Activated CD4-positive, alpha-beta T cell treated with anti-CD3 and anti-CD28 coated beads, Interleukin-2, Interleukin-6, amounts not matched to agents 100 ng/mL and 50 ng/mL, durations not matched to agents 16 hours and 8 hours (primary cell): Measurements from ENCODE around the gene DMRTC2.

Experiments
- DNase-seq: peaks from one replicate; pipeline ENCODE4 v3.0.0-alpha.2; 2020

DMRTC2 gene

GRCh38 chr19:41845001-41845050 is at the start of gene DMRTC2:
DMRTC2 (plus strand) TSS chr19:41845042; CDS start chr19:41847429, 2,387 bp downstream.
- DNase-seq, result no peak

- no peak for DNase-seq
Measured at GRCh38 chr19:41796362-41796761, 48.5 kb upstream of the DMRTC2 start, which contains the start of gene CEACAM3. CEACAM3 (plus strand) TSS chr19:41796587; CDS start chr19:41796678, 91 bp downstream.

GRCh38 chr19:41796901-41797300 is 47.9 kb upstream of the DMRTC2 start:
- DNase-seq, result no peak

GRCh38 chr19:41799444-41800000 is 45.3 kb upstream of the DMRTC2 start:
- DNase-seq, result no peak

GRCh38 chr19:41801031-41801430 is 43.8 kb upstream of the DMRTC2 start:
- no peak for DNase-seq

- no peak for DNase-seq
Measured at GRCh38 chr19:41801792-41802211, 43.0 kb upstream of the DMRTC2 start.

- no peak for DNase-seq
Measured at GRCh38 chr19:41802770-41803169, 42.1 kb upstream of the DMRTC2 start.

GRCh38 chr19:41804336-41804735 is 40.5 kb upstream of the DMRTC2 start:
- no peak for DNase-seq

- DNase-seq, result no peak
Measured at GRCh38 chr19:41807176-41807575, 37.7 kb upstream of the DMRTC2 start.

- no peak for DNase-seq
Measured at GRCh38 chr19:41808663-41809566, 35.9 kb upstream of the DMRTC2 start.

- DNase-seq, result no peak
Measured at GRCh38 chr19:41810301-41810700, 34.5 kb upstream of the DMRTC2 start.

- DNase-seq, result no peak
Measured at GRCh38 chr19:41811036-41811435, 33.8 kb upstream of the DMRTC2 start.

GRCh38 chr19:41811981-41812380 is 32.9 kb upstream of the DMRTC2 start:
- no peak for DNase-seq

GRCh38 chr19:41813911-41814310 is 30.9 kb upstream of the DMRTC2 start:
- no peak for DNase-seq

GRCh38 chr19:41815301-41815700 is 29.5 kb upstream of the DMRTC2 start:
- DNase-seq, result no peak

GRCh38 chr19:41816761-41817160 is 28.1 kb upstream of the DMRTC2 start:
- no peak for DNase-seq

- DNase-seq, result peak; percentile 74
Measured at GRCh38 chr19:41821003-41821735, 23.7 kb upstream of the DMRTC2 start.

- DNase-seq, result no peak
Measured at GRCh38 chr19:41837981-41838708, 6.7 kb upstream of the DMRTC2 start.

GRCh38 chr19:41839211-41839610 is 5.6 kb upstream of the DMRTC2 start:
- DNase-seq, result no peak

- DNase-seq, result no peak
Measured at GRCh38 chr19:41843371-41843770, 1.5 kb upstream of the DMRTC2 start.

- DNase-seq, result no peak
Measured at GRCh38 chr19:41844601-41845000, 241 bp upstream of the DMRTC2 start, which contains the start of gene LYPD4. LYPD4 (minus strand) TSS chr19:41844683; CDS start chr19:41839285, 5,398 bp downstream.

- no peak for DNase-seq
Measured at GRCh38 chr19:41845051-41845590, 279 bp downstream of the DMRTC2 start.
